NCI-H526 treated with DMSO at 0.1 percent for 48 hours (cell line): ENCODE data around the gene ZNF611.
"Not testable (repeated sequence)": the region's sequence is repeated elsewhere in the genome, so short reads cannot be mapped to it uniquely, and the experiment has no call there.

Source experiments
- DNase-seq: peaks from one replicate; lab custom pipeline; 2025; lab: John Stamatoyannopoulos, UW

ZNF611 gene

GRCh38 chr19:52681216-52681615, 53.6 kb downstream of the ZNF611 start:
- DNase-seq: not testable (repeated sequence)

GRCh38 chr19:52679598-52679997, 55.2 kb downstream of the ZNF611 start:
- DNase-seq: peak; percentile 10

- not testable (repeated sequence) for DNase-seq
Observed at GRCh38 chr19:52675239-52675638, 59.6 kb downstream of the ZNF611 start.

GRCh38 chr19:52673014-52673413, 61.8 kb downstream of the ZNF611 start:
- DNase-seq: no peak

GRCh38 chr19:52670046-52670445, 64.8 kb downstream of the ZNF611 start:
- no peak for DNase-seq

GRCh38 chr19:52669586-52669985, 65.3 kb downstream of the ZNF611 start:
- DNase-seq: no peak

GRCh38 chr19:52667972-52668371, 66.9 kb downstream of the ZNF611 start:
- no peak for DNase-seq

GRCh38 chr19:52666506-52666905, 68.3 kb downstream of the ZNF611 start:
- DNase-seq: no peak

- no peak for DNase-seq
Observed at GRCh38 chr19:52665529-52665928, 69.3 kb downstream of the ZNF611 start.

- no peak for DNase-seq
Observed at GRCh38 chr19:52665027-52665426, 69.8 kb downstream of the ZNF611 start.

- DNase-seq: no peak
Observed at GRCh38 chr19:52664461-52664860, 70.4 kb downstream of the ZNF611 start.

- no peak for DNase-seq
Observed at GRCh38 chr19:52662631-52663030, 72.2 kb downstream of the ZNF611 start.

GRCh38 chr19:52660981-52661380, 73.9 kb downstream of the ZNF611 start:
- DNase-seq: no peak

GRCh38 chr19:52659013-52659412, 75.8 kb downstream of the ZNF611 start:
- no peak for DNase-seq

GRCh38 chr19:52658595-52658994, 76.2 kb downstream of the ZNF611 start:
- DNase-seq: no peak

GRCh38 chr19:52653161-52653560, 81.7 kb downstream of the ZNF611 start:
- DNase-seq: no peak
